Activated naive CD8-positive, alpha-beta T cell treated with anti-CD3 and anti-CD28 coated beads, Interleukin-2, amount 50 U/mL, for 16 hours (primary cell): ENCODE results near the gene FBXW2.
"Not testable (repeated sequence)": the region's sequence is repeated elsewhere in the genome, so short reads cannot be mapped to it uniquely, and the experiment has no call there.

Experiments
- DNase-seq: peaks from one replicate; pipeline ENCODE4 v3.0.0-alpha.2; 2020; ENCODE audit warnings: low read depth, low spot score

The FBXW2 gene

GRCh38 chr9:120792898-120793765 is at the start of gene FBXW2:
Gene FBXW2 (minus strand): TSS chr9:120793416. CDS start chr9:120788258, 5,158 bp downstream.
- DNase-seq = peak; percentile 77

- DNase-seq = no peak
Measured at GRCh38 chr9:120841930-120842684, 48.9 kb upstream of the FBXW2 start.

- DNase-seq = no peak
Measured at GRCh38 chr9:120839146-120839545, 45.9 kb upstream of the FBXW2 start.

- no peak for DNase-seq
Measured at GRCh38 chr9:120837921-120838320, 44.7 kb upstream of the FBXW2 start.

- DNase-seq = no peak
Measured at GRCh38 chr9:120833325-120833724, 40.1 kb upstream of the FBXW2 start.

- DNase-seq = no peak
Measured at GRCh38 chr9:120832807-120833206, 39.6 kb upstream of the FBXW2 start.

GRCh38 chr9:120830865-120831264 is 37.6 kb upstream of the FBXW2 start:
- DNase-seq = no peak

- no peak for DNase-seq
Measured at GRCh38 chr9:120830151-120830550, 36.9 kb upstream of the FBXW2 start.

- DNase-seq = no peak
Measured at GRCh38 chr9:120829650-120830049, 36.4 kb upstream of the FBXW2 start.

GRCh38 chr9:120820095-120820494 is 26.9 kb upstream of the FBXW2 start:
- no peak for DNase-seq

GRCh38 chr9:120818595-120818994 is 25.4 kb upstream of the FBXW2 start:
- no peak for DNase-seq

GRCh38 chr9:120815075-120815474 is 21.9 kb upstream of the FBXW2 start:
- DNase-seq = no peak

GRCh38 chr9:120808931-120809330 is 15.7 kb upstream of the FBXW2 start:
- no peak for DNase-seq

- DNase-seq = no peak
Measured at GRCh38 chr9:120807607-120808379, 14.6 kb upstream of the FBXW2 start.

GRCh38 chr9:120804784-120805363 is 11.7 kb upstream of the FBXW2 start:
- DNase-seq = not testable (repeated sequence)

GRCh38 chr9:120801441-120801840 is 8.2 kb upstream of the FBXW2 start:
- no peak for DNase-seq

GRCh38 chr9:120791161-120791560 is 2.1 kb downstream of the FBXW2 start:
- DNase-seq = no peak

GRCh38 chr9:120787933-120788332 is 5.3 kb downstream of the FBXW2 start:
- DNase-seq = no peak

- DNase-seq = no peak
Measured at GRCh38 chr9:120783602-120784047, 9.6 kb downstream of the FBXW2 start.

- no peak for DNase-seq
Measured at GRCh38 chr9:120781236-120781635, 12.0 kb downstream of the FBXW2 start.

GRCh38 chr9:120780367-120780766 is 12.8 kb downstream of the FBXW2 start:
- DNase-seq = no peak

GRCh38 chr9:120779227-120779626 is 14.0 kb downstream of the FBXW2 start:
- no peak for DNase-seq
